K562 (cell line): ENCODE data around the gene MARS1. TPM values are rescaled to one million over a fixed set of nuclear protein-coding genes. Genes with fewer than 3 reads are reported as not detected.

Source experiments
- ARID1B ChIP-seq: fragments of 450-650 bp; IDR thresholded peaks from 2 replicates; pipeline ENCODE4 v1.6.1; 2016; ENCODE audit warnings: antibody characterized with exemption, mild to moderate bottlenecking, inconsistent platforms
- ETV6 ChIP-seq, 3 experiments: fragments of 150-350 bp in 1 of 3; sonication (generic) in 1 of 3; formaldehyde crosslinking in 1 of 3; IDR thresholded peaks; 2 replicates each; pipeline versions ENCODE4 v1.6.1 to v1.8.0; 2014 to 2022; ENCODE audit warnings: borderline replicate concordance in 2 of 3, low read depth in 2 of 3, antibody characterized with exemption in 1 of 3, low read length in 1 of 3, mild to moderate bottlenecking in 1 of 3, missing genetic modification reagents in 1 of 3
- FOSL1 ChIP-seq: fragments of 200-800 bp; sonication (Bioruptor generic); conservative IDR thresholded peaks from 2 replicates; pipeline ENCODE4 v1.6.1; 2016; ENCODE audit warnings: missing genetic modification characterization, missing compliant biosample characterization
- HDGF ChIP-seq: fragments of 450-650 bp; IDR thresholded peaks from 2 replicates; pipeline ENCODE4 v1.6.1; 2016
- MAZ ChIP-seq, 2 experiments: fragments of 450-650 bp in 1 of 2; sonication (generic) in 1 of 2; formaldehyde crosslinking; IDR thresholded peaks in 1 of 2; conservative IDR thresholded peaks in 1 of 2; 2 replicates each; pipeline versions ENCODE4 v1.4.0 to v1.5.0; 2020; ENCODE audit warnings: mild to moderate bottlenecking in 1 of 2, missing genetic modification reagents in 1 of 2
- RBBP5 ChIP-seq: fragments of 200-600 bp; sonication (generic); IDR thresholded peaks from 2 replicates; pipeline ENCODE4 v1.6.1; 2012; ENCODE audit warnings: borderline replicate concordance, mild to moderate bottlenecking, low read length, control low read depth, inconsistent platforms; ENCODE audit not compliant: insufficient read depth, poor library complexity, severe bottlenecking
- SP2 ChIP-seq: IDR thresholded peaks from 2 replicates; pipeline ENCODE4 v1.6.1; 2011; ENCODE audit warnings: mild to moderate bottlenecking, low read depth, low read length, moderate library complexity; ENCODE audit not compliant: poor library complexity, severe bottlenecking; ENCODE audit errors: extremely low read depth
- TAF1 ChIP-seq: IDR thresholded peaks from 2 replicates; pipeline ENCODE4 v1.6.1; 2011; ENCODE audit warnings: mild to moderate bottlenecking, low read length, moderate library complexity; ENCODE audit not compliant: insufficient read depth, control insufficient read depth, severe bottlenecking; ENCODE audit errors: extremely low read depth
- ZBTB17 ChIP-seq: fragments of 450-650 bp; formaldehyde crosslinking; IDR thresholded peaks from 2 replicates; pipeline ENCODE4 v1.4.0; 2020; ENCODE audit warnings: mild to moderate bottlenecking
- ZFX ChIP-seq: sonication (generic); formaldehyde crosslinking; IDR thresholded peaks from 2 replicates; pipeline ENCODE4 v1.8.0; 2022; ENCODE audit warnings: mild to moderate bottlenecking, missing genetic modification reagents, moderate library complexity
- polyA plus RNA-seq, 8 experiments: library from polyadenylated mRNA; depleted of rRNA in 4 of 8; stranded (reverse) in 5 of 8; unstranded in 3 of 8; fragments of >200 nt; fragmentation: Nextera tagmentation in 2 of 8; fragmentation: Illumina TruSeq in 1 of 8; extraction: Ambion mirVana in 2 of 8; extraction: Trizol in 1 of 8; gene quantifications; 2 replicates each; pipeline versions ENCODE4 v1.2.1 to v1.2.3, GENCODE V29; 2011 to 2014; ENCODE audit warnings: inconsistent platforms in 1 of 8, missing spikeins in 1 of 8
- total RNA-seq, 7 experiments: library from RNA; depleted of rRNA in 6 of 7; stranded (reverse); fragments of >200 nt in 6 of 7; fragmentation: Illumina TruSeq in 2 of 7; extraction: Trizol in 2 of 7; gene quantifications; 2 replicates each; pipeline versions ENCODE4 v1.2.1 to v1.2.3, GENCODE V29; 2011 to 2021; ENCODE audit warnings: low replicate concordance in 1 of 7
- TF ChIP-seq, protein P1 (sequence below): IDR thresholded peaks from 2 replicates; pipeline ENCODE4 v1.6.1; 2012; ENCODE audit warnings: low read depth, low read length, improper control_type of control experiment, borderline replicate concordance
- TF ChIP-seq, protein P2 (sequence below), 2 experiments: fragments of 450-650 bp in 1 of 2; sonication (generic) in 1 of 2; formaldehyde crosslinking in 1 of 2; IDR thresholded peaks in 1 of 2; conservative IDR thresholded peaks in 1 of 2; 2 replicates each; pipeline versions ENCODE4 v1.6.1 to v1.8.1; 2016 to 2023; ENCODE audit warnings: mild to moderate bottlenecking in 2 of 2, moderate library complexity in 2 of 2, inconsistent platforms in 1 of 2, missing genetic modification reagents in 1 of 2
- TF ChIP-seq, protein P3 (sequence below): fragments of 250-450 bp; sonication (Bioruptor Pico); IDR thresholded peaks from 2 replicates; pipeline ENCODE4 v1.4.0; 2020

The MARS1 gene
- total and polyA plus RNA-seq, 9 of the 15 experiments (the other 6 are each of a cell fraction or from before 2014, with no cell fraction given) = 117 to 382 (median 220) TPM

DNA sequence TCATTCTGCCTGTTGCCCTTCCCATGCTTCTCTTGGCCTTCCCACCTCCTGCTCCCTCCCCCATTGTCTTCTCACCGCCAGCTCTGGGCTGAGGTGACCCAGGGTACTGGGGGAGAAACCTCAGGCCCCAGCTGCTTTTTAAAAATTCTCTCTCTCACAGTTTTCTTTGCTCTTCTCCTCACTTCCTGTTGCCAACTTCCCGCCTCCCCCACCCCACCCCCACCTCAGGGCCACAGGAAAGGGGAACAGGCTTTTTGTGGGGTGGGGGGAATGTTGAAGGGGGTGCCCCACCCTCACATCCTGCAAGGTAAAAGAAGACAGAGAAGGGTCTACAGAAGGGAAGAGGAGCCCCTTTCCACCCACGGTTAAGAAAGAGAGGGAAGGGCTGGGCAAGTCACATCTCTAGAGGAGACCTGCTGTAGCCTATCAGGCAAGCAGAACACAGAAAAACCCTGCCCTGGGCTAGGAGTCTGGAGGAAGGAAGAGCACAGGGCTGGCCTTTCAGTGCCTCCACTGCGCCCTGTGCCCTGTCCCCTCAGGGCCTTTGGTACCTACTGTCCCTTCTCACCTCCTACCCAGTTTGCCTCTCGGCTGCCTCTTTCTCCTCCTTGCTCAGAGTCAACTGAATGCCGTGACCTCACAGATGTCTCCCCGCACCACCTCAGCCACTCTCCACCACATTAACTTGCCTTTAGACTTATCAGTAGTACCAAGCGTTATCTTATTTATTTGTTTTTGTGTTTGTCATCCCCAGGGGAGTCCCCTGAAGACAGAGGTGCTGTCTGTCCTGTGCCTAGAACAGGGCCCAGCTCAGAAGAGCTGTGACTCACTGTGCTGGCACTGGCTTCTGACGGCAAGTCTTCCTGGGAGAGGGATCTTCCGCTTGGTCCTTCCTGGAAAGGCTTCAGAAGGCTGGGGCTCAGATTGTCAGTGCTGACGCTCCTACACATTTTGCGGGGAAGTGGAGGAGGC, 9.9 kb upstream of the MARS1 start (continued):
- TF ChIP-seq, protein P1, sequence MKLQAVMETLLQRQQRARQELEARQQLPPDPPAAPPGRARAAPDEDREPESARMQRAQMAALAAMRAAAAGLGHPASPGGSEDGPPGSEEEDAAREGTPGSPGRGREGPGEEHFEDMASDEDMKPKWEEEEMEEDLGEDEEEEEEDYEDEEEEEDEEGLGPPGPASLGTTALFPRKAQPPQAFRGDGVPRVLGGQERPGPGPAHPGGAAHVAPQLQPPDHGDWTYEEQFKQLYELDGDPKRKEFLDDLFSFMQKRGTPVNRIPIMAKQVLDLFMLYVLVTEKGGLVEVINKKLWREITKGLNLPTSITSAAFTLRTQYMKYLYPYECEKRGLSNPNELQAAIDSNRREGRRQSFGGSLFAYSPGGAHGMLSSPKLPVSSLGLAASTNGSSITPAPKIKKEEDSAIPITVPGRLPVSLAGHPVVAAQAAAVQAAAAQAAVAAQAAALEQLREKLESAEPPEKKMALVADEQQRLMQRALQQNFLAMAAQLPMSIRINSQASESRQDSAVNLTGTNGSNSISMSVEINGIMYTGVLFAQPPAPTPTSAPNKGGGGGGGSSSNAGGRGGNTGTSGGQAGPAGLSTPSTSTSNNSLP = no peak
- TF ChIP-seq ZFX = 0 out of 2 replicates have a peak, but pooled peaks have one; percentile 2
- TF ChIP-seq ARID1B = peak; percentile 40; the same call in 1 of the 2 replicates
- TF ChIP-seq ETV6 (IDR thresholded peaks at IDR 0.05; ENCODE audit: borderline replicate concordance in 1 of 2, low read depth in 2 of 2, low read length in 1 of 2) = 0 out of 4 replicates have a peak, but pooled peaks of 1 of the 2 experiments have one; percentile 32
- TF ChIP-seq ETV6 (CRISPR knock-in tag; IDR thresholded peaks at IDR 0.05; ENCODE audit: borderline replicate concordance) = no peak
- TF ChIP-seq FOSL1 (tag) = peak; percentile 73
- TF ChIP-seq TAF1 = peak; percentile 19
- 0 out of 2 replicates have a peak, but pooled peaks have one; percentile 26 for TF ChIP-seq HDGF
- TF ChIP-seq, protein P2, sequence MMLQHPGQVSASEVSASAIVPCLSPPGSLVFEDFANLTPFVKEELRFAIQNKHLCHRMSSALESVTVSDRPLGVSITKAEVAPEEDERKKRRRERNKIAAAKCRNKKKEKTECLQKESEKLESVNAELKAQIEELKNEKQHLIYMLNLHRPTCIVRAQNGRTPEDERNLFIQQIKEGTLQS (IDR thresholded peaks at IDR 0.05) = peak; percentile 44; the same call in 1 of the 2 replicates
- TF ChIP-seq, protein P2 (CRISPR knock-in tag; conservative IDR thresholded peaks at IDR 0.05) = no peak
- TF ChIP-seq MAZ (CRISPR knock-in tag; conservative IDR thresholded peaks at IDR 0.05 in 1 of 2, IDR thresholded peaks at IDR 0.05 in 1 of 2) = peak; percentile 6 to 16; a peak in 1 of 4 replicates
- TF ChIP-seq RBBP5 = peak; percentile 25
- TF ChIP-seq ZBTB17 (CRISPR knock-in tag) = 0 out of 2 replicates have a peak, but pooled peaks have one; percentile 63
- no peak for TF ChIP-seq SP2
- TF ChIP-seq, protein P3, sequence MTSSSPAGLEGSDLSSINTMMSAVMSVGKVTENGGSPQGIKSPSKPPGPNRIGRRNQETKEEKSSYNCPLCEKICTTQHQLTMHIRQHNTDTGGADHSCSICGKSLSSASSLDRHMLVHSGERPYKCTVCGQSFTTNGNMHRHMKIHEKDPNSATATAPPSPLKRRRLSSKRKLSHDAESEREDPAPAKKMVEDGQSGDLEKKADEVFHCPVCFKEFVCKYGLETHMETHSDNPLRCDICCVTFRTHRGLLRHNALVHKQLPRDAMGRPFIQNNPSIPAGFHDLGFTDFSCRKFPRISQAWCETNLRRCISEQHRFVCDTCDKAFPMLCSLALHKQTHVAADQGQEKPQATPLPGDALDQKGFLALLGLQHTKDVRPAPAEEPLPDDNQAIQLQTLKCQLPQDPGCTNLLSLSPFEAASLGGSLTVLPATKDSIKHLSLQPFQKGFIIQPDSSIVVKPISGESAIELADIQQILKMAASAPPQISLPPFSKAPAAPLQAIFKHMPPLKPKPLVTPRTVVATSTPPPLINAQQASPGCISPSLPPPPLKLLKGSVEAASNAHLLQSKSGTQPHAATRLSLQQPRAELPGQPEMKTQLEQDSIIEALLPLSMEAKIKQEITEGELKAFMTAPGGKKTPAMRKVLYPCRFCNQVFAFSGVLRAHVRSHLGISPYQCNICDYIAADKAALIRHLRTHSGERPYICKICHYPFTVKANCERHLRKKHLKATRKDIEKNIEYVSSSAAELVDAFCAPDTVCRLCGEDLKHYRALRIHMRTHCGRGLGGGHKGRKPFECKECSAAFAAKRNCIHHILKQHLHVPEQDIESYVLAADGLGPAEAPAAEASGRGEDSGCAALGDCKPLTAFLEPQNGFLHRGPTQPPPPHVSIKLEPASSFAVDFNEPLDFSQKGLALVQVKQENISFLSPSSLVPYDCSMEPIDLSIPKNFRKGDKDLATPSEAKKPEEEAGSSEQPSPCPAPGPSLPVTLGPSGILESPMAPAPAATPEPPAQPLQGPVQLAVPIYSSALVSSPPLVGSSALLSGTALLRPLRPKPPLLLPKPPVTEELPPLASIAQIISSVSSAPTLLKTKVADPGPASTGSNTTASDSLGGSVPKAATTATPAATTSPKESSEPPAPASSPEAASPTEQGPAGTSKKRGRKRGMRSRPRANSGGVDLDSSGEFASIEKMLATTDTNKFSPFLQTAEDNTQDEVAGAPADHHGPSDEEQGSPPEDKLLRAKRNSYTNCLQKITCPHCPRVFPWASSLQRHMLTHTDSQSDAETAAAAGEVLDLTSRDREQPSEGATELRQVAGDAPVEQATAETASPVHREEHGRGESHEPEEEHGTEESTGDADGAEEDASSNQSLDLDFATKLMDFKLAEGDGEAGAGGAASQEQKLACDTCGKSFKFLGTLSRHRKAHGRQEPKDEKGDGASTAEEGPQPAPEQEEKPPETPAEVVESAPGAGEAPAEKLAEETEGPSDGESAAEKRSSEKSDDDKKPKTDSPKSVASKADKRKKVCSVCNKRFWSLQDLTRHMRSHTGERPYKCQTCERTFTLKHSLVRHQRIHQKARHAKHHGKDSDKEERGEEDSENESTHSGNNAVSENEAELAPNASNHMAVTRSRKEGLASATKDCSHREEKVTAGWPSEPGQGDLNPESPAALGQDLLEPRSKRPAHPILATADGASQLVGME (CRISPR knock-in tag) = 0 out of 2 replicates have a peak, but pooled peaks have one; percentile 68
